Endothelial cell of umbilical vein (primary cell): ENCODE results near the gene NINJ2. TPM values are rescaled to one million over a fixed set of nuclear protein-coding genes. Genes with fewer than 3 reads are reported as not detected.

Experiments used
- BruUV-seq: library from RNA; stranded (reverse); fragments of 400-500 nt; replicated peaks from 2 replicates; lab custom pipeline; 2021; lab: Mats Ljungman, UMichigan
- CTCF ChIA-PET: fragments of 300-600, 350-600 bp; sonication (Branson Sonifier 250); formaldehyde crosslinking; loops from one replicate; lab custom pipeline; 2021; ENCODE audit warnings: antibody characterized with exemption, inconsistent platforms; lab: Charles Lee
- POLR2A ChIA-PET: fragments of 300-600, 350-600 bp; sonication (Branson Sonifier 250); formaldehyde crosslinking; loops from one replicate; lab custom pipeline; 2021; ENCODE audit warnings: antibody characterized with exemption, inconsistent platforms; lab: Charles Lee
- DNase-seq: peaks from one replicate; pipeline ENCODE4 v3.0.0-alpha.2; 2011; ENCODE audit warnings: low read depth, low spot score
- FAIRE-seq: peaks from 2 replicates; lab custom pipeline; 2011; peaks lifted over from hg19 to GRCh38; lab: Jason Lieb, UNC
- H2AFZ ChIP-seq: 2 replicates; pipeline ENCODE4 v1.6.0; 2012; ENCODE audit warnings: low read depth, low read length, control low read depth, inconsistent platforms
- H3K27ac ChIP-seq: 2 replicates; pipeline ENCODE4 v1.5.1; 2011; ENCODE audit warnings: low read depth, mild to moderate bottlenecking, control low read depth, low read length, moderate library complexity; ENCODE audit not compliant: insufficient read depth
- H3K27me3 ChIP-seq, 2 experiments: 2 replicates each; pipeline versions ENCODE4 v1.6.0 to v1.6.1; 2011; ENCODE audit warnings: low read length in 2 of 2, mixed read lengths in 1 of 2; ENCODE audit not compliant: control insufficient read depth in 2 of 2, insufficient read depth in 2 of 2
- H3K36me3 ChIP-seq, 2 experiments: 2 replicates in 1 of 2; 3 replicates in 1 of 2; pipeline ENCODE4 v1.5.1; 2011; ENCODE audit warnings: low read length in 2 of 2, mild to moderate bottlenecking in 1 of 2, moderate library complexity in 1 of 2; ENCODE audit not compliant: control insufficient read depth in 2 of 2, insufficient read depth in 2 of 2; ENCODE audit errors: extremely low read depth in 1 of 2
- H3K4me1 ChIP-seq: 3 replicates; pipeline ENCODE4 v1.5.1; 2011; ENCODE audit warnings: mild to moderate bottlenecking, low read length; ENCODE audit not compliant: control insufficient read depth, insufficient read depth; ENCODE audit errors: extremely low read depth
- H3K4me2 ChIP-seq: 2 replicates; pipeline ENCODE4 v1.6.1; 2011; ENCODE audit warnings: low read length, control low read depth, mixed read lengths; ENCODE audit not compliant: insufficient read depth
- H3K4me3 ChIP-seq, 3 experiments: fragments of 200-600 bp in 1 of 3; sonication (generic), shearing (Covaris generic) in 1 of 3; replicated peaks in 1 of 3; 2 replicates each; pipeline ENCODE4 v1.5.1; 2011 to 2016; ENCODE audit warnings: control low read depth in 3 of 3, low read length in 3 of 3, mild to moderate bottlenecking in 2 of 3, inconsistent platforms in 1 of 3, low read depth in 1 of 3, moderate library complexity in 1 of 3; ENCODE audit not compliant: insufficient read depth in 1 of 3
- H3K79me2 ChIP-seq: 2 replicates; pipeline ENCODE4 v1.6.0; 2012; ENCODE audit warnings: low read length, inconsistent platforms; ENCODE audit not compliant: control insufficient read depth, insufficient read depth
- H3K9ac ChIP-seq: replicated peaks from 2 replicates; pipeline ENCODE3; 2011; ENCODE audit warnings: low read length, control low read depth; ENCODE audit not compliant: insufficient read depth; ENCODE audit errors: extremely low read depth
- H3K9me1 ChIP-seq: replicated peaks from 3 replicates; pipeline ENCODE4 v1.6.0; 2011; ENCODE audit warnings: mild to moderate bottlenecking, low read length; ENCODE audit not compliant: control insufficient read depth, insufficient read depth; ENCODE audit errors: extremely low read depth
- H3K9me3 ChIP-seq: replicated peaks from 2 replicates; pipeline ENCODE4 v1.5.1; 2012; ENCODE audit warnings: low read length, inconsistent platforms; ENCODE audit not compliant: control insufficient read depth, insufficient read depth
- H4K20me1 ChIP-seq: replicated peaks from 2 replicates; pipeline ENCODE3; 2011; ENCODE audit warnings: mild to moderate bottlenecking, low read length; ENCODE audit not compliant: control insufficient read depth, insufficient read depth; ENCODE audit errors: extremely low read depth
- CTCF ChIP-seq, 2 donors: IDR thresholded peaks; 1 replicate in 1 of 2; 2 replicates in 1 of 2; pipeline ENCODE4 v1.5.1; 2011; ENCODE audit warnings: low read length in 2 of 2, mild to moderate bottlenecking in 2 of 2, moderate library complexity in 2 of 2, control low read depth in 1 of 2, inconsistent platforms in 1 of 2, low read depth in 1 of 2; ENCODE audit not compliant: insufficient read depth in 1 of 2; ENCODE audit errors: extremely low read depth in 1 of 2
- EZH2 ChIP-seq: IDR thresholded peaks from 2 replicates; pipeline ENCODE4 v1.6.1; 2012; ENCODE audit warnings: borderline replicate concordance, low read depth, mild to moderate bottlenecking, moderate library complexity, low read length, inconsistent platforms; ENCODE audit not compliant: severe bottlenecking
- FOS ChIP-seq: IDR thresholded peaks from 2 replicates; pipeline ENCODE4 v1.6.1; 2011; ENCODE audit warnings: mild to moderate bottlenecking, low read length, moderate library complexity, borderline replicate concordance; ENCODE audit not compliant: insufficient read depth
- GATA2 ChIP-seq: IDR thresholded peaks from 2 replicates; pipeline ENCODE4 v1.7.0; 2011; ENCODE audit warnings: low read depth, mild to moderate bottlenecking, moderate library complexity, mixed read lengths, low read length; ENCODE audit not compliant: insufficient read length, insufficient read depth
- JUN ChIP-seq: IDR thresholded peaks from 2 replicates; pipeline ENCODE4 v1.6.1; 2011; ENCODE audit warnings: borderline replicate concordance, low read depth; ENCODE audit not compliant: insufficient read length, insufficient read depth
- MYC ChIP-seq: IDR thresholded peaks from one replicate; pipeline ENCODE4 v1.6.1; 2011; ENCODE audit warnings: mild to moderate bottlenecking, low read depth, low read length
- POLR2A ChIP-seq: IDR thresholded peaks from 2 replicates; pipeline ENCODE4 v1.6.1; 2012; ENCODE audit warnings: low read depth, mild to moderate bottlenecking, control low read depth, low read length
- POLR2AphosphoS5 ChIP-seq: IDR thresholded peaks from 2 replicates; pipeline ENCODE4 v1.6.1; 2012; ENCODE audit warnings: low read depth, mild to moderate bottlenecking, control low read depth, low read length, moderate library complexity; ENCODE audit not compliant: insufficient read depth
- dilution Hi-C: fragments of 300-500 bp; cut with MboI; formaldehyde crosslinking; loops from one replicate; pipeline ENCODE4 v1.15.0; 2019; ENCODE audit warnings: low sequenced_read_pairs; ENCODE audit not compliant: extremely low pct_ligation_motif_present
- intact Hi-C: fragments of 100-400 bp; cut with micrococcal nuclease; formaldehyde crosslinking; loops from one replicate; pipeline ENCODE4 v1.10.0; 2022
- polyA plus RNA-seq, 4 experiments: library from polyadenylated mRNA; depleted of rRNA in 3 of 4; stranded (reverse) in 3 of 4; unstranded in 1 of 4; fragments of >200 nt; gene quantifications; 2 replicates each; pipeline versions ENCODE4 v1.2.1 to v1.2.3, GENCODE V29; 2011 to 2012; ENCODE audit warnings: missing spikeins in 1 of 4
- total RNA-seq: library from RNA; stranded (reverse); gene quantifications from 2 replicates; pipeline ENCODE4 v1.2.3, GENCODE V29; 2021
- TF ChIP-seq, protein P1 (sequence below): IDR thresholded peaks from 2 replicates; pipeline ENCODE4 v1.6.1; 2011; ENCODE audit not compliant: insufficient read depth, insufficient read length

NINJ2 gene
- total and polyA plus RNA-seq, 2 donors (not counting 3 experiments of a cell fraction or from before 2014, with no cell fraction given): 0.75 to 4.4 TPM

DNA sequence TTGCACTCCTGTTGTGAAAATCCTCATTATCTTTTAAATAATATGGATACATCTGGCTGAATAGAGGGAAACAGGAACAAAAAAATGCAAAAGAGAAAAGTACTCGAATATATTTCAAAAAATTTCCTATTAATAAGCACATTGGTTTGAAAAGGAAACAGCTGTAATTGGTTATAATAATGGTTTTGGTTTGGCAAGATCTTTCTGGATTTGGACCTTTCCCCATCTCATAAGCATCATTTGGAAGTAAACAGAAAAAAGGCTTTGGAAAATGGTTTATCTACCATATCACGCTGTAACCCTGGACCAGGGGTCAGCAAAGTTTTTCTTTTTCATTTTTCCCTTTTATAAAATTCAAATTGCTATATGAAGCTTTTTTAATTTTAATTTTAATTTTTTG, 2.8 kb upstream of the NINJ2 start:
- no peaks in the 10 kb centered on the region for H4K20me1 ChIP-seq
- H3K27ac ChIP-seq: no peak overlapping the region
- dilution Hi-C loops: no loop called here
- no peaks in the 10 kb centered on the region for H3K4me1 ChIP-seq
- FAIRE-seq (no peak), DNase-seq (no peak)
- no peak overlapping the region for H3K4me3 ChIP-seq
- no peaks in the 10 kb centered on the region for H3K9me3 ChIP-seq
- ChIA-PET POLR2A (no interaction called here), CTCF (interaction anchor here (0.5 to 2.7 kb wide), 2 partner anchors 16 to 23 kb away, joined by 3 to 7 read pairs; no protein-coding TSS in a partner anchor)
- H3K9ac ChIP-seq: no peak overlapping the region
- H3K4me2 ChIP-seq: no peak overlapping the region
- TF ChIP-seq, protein P1, sequence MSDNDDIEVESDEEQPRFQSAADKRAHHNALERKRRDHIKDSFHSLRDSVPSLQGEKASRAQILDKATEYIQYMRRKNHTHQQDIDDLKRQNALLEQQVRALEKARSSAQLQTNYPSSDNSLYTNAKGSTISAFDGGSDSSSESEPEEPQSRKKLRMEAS: no peak
- TF ChIP-seq POLR2A: no peak
- TF ChIP-seq CTCF (IDR thresholded peaks at IDR 0.05; ENCODE audit: extremely low read depth in 1 of 2, insufficient read depth in 1 of 2, low read depth in 1 of 2, low read length in 2 of 2): no peak
- TF ChIP-seq EZH2: no peak
- TF ChIP-seq GATA2: no peak
- TF ChIP-seq JUN: no peak
- no peak for TF ChIP-seq FOS
- no peak for TF ChIP-seq MYC
- no peak for TF ChIP-seq POLR2AphosphoS5
- no TSS peak for BruUV-seq
- intact Hi-C loops: no loop called here
- H3K79me2 ChIP-seq: no peaks in the 10 kb centered on the region
- H3K27me3 ChIP-seq: peaks cover 13 to 19% of the 10 kb centered on the region in 2 experiments
- H3K9me1 ChIP-seq: no peaks in the 10 kb centered on the region
- no peak overlapping the region for H2AFZ ChIP-seq
- no peaks in the 10 kb centered on the region for H3K36me3 ChIP-seq
